GM12892 (cell line): Measurements from ENCODE around the gene MTF2.
"Not testable (repeated sequence)": the region's sequence is repeated elsewhere in the genome, so short reads cannot be mapped to it uniquely, and the experiment has no call there.

ENCODE experiments used
- POLR2A ChIP-seq: IDR thresholded peaks from 2 replicates; pipeline ENCODE4 v1.6.1; 2011; ENCODE audit warnings: low read depth, low read length, control low read depth
- POLR2AphosphoS5 ChIP-seq: IDR thresholded peaks from 2 replicates; pipeline ENCODE4 v1.6.1; 2011; ENCODE audit warnings: low read depth, low read length, control low read depth
- TAF1 ChIP-seq: IDR thresholded peaks from 2 replicates; pipeline ENCODE4 v1.6.1; 2011; ENCODE audit warnings: low read depth, mild to moderate bottlenecking, control low read depth, low read length, borderline replicate concordance

DNA sequence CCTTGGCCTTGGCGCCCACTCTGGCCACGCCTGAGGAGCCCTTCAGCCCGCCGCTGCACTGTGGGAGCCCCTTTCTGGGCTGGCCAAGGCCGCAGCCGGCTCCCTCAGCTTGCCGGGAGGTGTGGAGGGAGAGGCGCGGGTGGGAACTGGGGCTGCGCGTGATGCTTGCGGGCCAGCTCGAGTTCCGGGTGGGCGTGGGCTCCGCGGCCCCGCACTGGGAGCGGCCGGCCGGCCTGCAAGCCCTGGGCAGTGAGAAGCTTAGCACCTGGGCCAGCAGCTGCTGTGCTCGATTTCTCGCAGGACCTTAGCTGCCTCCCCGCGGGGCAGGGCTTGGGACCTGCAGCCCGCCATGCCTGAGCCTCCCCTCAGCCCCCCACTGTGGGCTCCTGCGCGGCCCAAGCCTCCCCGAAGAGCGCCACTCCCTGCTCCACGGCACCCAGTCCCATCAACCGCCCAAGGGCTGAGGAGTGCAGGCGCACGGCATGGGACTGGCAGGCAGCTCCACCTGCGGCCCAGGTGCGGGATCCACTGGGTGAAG, 91.1 kb downstream of the MTF2 start:
- not testable (repeated sequence) for TF ChIP-seq POLR2A, POLR2AphosphoS5, TAF1
